ENCODE results near the gene KLK3. TPM values are rescaled to one million over a fixed set of nuclear protein-coding genes. Genes with fewer than 3 reads are reported as not detected.

The KLK3 gene
- total RNA-seq, 1 donor from 2014 or later, result not detected

- Histone ChIP-seq H3K36me3 (no peaks in the 10 kb centered on the region), H3K9me3 (no peaks in the 10 kb centered on the region), H3K27me3 (no peaks in the 10 kb centered on the region), H3K27ac (no peak overlapping the region), H3K4me3 (no peak overlapping the region), H3K4me1 (no peaks in the 10 kb centered on the region)
- DNase-seq (ENCODE audit: extremely low spot score in 2 of 2), result no peak
- intact Hi-C loops (cut with DNase I), result no loop called here
- no peak for TF ChIP-seq POLR2A (IDR thresholded peaks at IDR 0.05)
- TF ChIP-seq POLR2AphosphoS5 (IDR thresholded peaks at IDR 0.05; ENCODE audit: insufficient read depth in 1 of 2, low read depth in 1 of 2), result no peak
- TF ChIP-seq CTCF (IDR thresholded peaks at IDR 0.05), result no peak
These were observed 47.9 kb downstream of the KLK3 start for GRCh38 chr19:50902640-50903039.

DNA sequence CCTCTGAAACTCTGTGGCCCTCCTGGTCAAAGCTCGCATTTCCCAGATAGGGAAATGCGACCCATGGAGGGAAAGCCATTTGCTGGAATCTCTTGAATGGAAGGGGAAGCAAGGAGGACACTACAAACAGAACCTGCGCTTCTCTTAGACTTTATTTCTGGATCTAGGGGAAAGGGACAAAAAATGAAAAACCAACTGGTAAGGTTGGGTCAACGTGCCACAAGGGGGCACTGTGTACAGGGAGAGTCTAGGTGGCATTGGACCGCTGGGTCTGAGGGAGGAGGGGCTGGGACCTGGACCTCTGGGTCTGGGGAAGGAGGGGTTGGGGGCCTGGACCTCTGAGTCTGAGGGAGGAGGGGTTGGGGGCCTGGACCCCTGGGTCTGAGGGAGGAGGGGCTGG, 51.5 kb downstream of the KLK3 start:
- H3K27me3 ChIP-seq, result no peaks in the 10 kb centered on the region
- TF ChIP-seq POLR2AphosphoS5 (IDR thresholded peaks at IDR 0.05; ENCODE audit: insufficient read depth in 1 of 2, low read depth in 1 of 2) (no peak), CTCF (IDR thresholded peaks at IDR 0.05) (no peak), POLR2A (IDR thresholded peaks at IDR 0.05) (no peak)
- no peak overlapping the region for H3K4me3 ChIP-seq
- H3K4me1 ChIP-seq, result peaks cover 8% of the 10 kb centered on the region
- intact Hi-C loops (cut with DNase I), result no loop called here
- H3K36me3 ChIP-seq, result no peaks in the 10 kb centered on the region
- no peak for DNase-seq (ENCODE audit: extremely low spot score in 2 of 2)
- no peaks in the 10 kb centered on the region for H3K9me3 ChIP-seq
- no peak overlapping the region for H3K27ac ChIP-seq

GRCh38 chr19:50908336-50908735, 53.6 kb downstream of the KLK3 start:
- Histone ChIP-seq H3K4me1 (peaks cover 8% of the 10 kb centered on the region), H3K27ac (no peak overlapping the region), H3K9me3 (no peaks in the 10 kb centered on the region), H3K27me3 (no peaks in the 10 kb centered on the region), H3K36me3 (no peaks in the 10 kb centered on the region), H3K4me3 (no peak overlapping the region)
- TF ChIP-seq POLR2A (IDR thresholded peaks at IDR 0.05) (no peak), POLR2AphosphoS5 (IDR thresholded peaks at IDR 0.05; ENCODE audit: insufficient read depth in 1 of 2, low read depth in 1 of 2) (no peak), CTCF (IDR thresholded peaks at IDR 0.05) (no peak)
- intact Hi-C loops (cut with DNase I), result no loop called here
- DNase-seq (ENCODE audit: extremely low spot score in 2 of 2), result no peak

- peaks cover 8% of the 10 kb centered on the region for H3K4me1 ChIP-seq
- no peaks in the 10 kb centered on the region for H3K27me3 ChIP-seq
- no peak overlapping the region for H3K4me3 ChIP-seq
- intact Hi-C loops (cut with DNase I), result no loop called here
- DNase-seq (ENCODE audit: extremely low spot score in 2 of 2), result no peak
- no peaks in the 10 kb centered on the region for H3K9me3 ChIP-seq
- TF ChIP-seq POLR2AphosphoS5 (IDR thresholded peaks at IDR 0.05; ENCODE audit: insufficient read depth in 1 of 2, low read depth in 1 of 2) (no peak), CTCF (IDR thresholded peaks at IDR 0.05) (no peak), POLR2A (IDR thresholded peaks at IDR 0.05) (no peak)
- no peaks in the 10 kb centered on the region for H3K36me3 ChIP-seq
- H3K27ac ChIP-seq, result no peak overlapping the region
These were observed 54.7 kb downstream of the KLK3 start for GRCh38 chr19:50909240-50910070.

Other genes with a start within 250 kb of the KLK3 start
- gene SYT3, start 215.0 kb upstream of the KLK3 start, total RNA-seq, result 2.5 TPM
- gene C19orf81, start 205.5 kb upstream of the KLK3 start, total RNA-seq, result not detected
- 0.98 TPM for gene SHANK1, start 135.1 kb upstream of the KLK3 start, total RNA-seq
- 25.0 TPM for gene CLEC11A, start 131.6 kb upstream of the KLK3 start, total RNA-seq
- gene GPR32, start 84.5 kb upstream of the KLK3 start, total RNA-seq, result not detected
- not detected for gene ACP4, start 64.5 kb upstream of the KLK3 start, total RNA-seq
- not detected for gene KLK1, start 31.1 kb upstream of the KLK3 start, total RNA-seq
- gene KLK15, start 21.3 kb upstream of the KLK3 start, total RNA-seq, result not detected
- not detected for gene KLK2, start 18.5 kb downstream of the KLK3 start, total RNA-seq
- gene KLK4, start 56.5 kb downstream of the KLK3 start, total RNA-seq, result not detected
- gene KLK5, start 98.1 kb downstream of the KLK3 start, total RNA-seq, result 5.9 TPM
- gene KLK6, start 114.7 kb downstream of the KLK3 start, total RNA-seq, result 10.3 TPM
- 14.2 TPM for gene KLK7, start 129.0 kb downstream of the KLK3 start, total RNA-seq
- 16.2 TPM for gene KLK8, start 146.7 kb downstream of the KLK3 start, total RNA-seq
- 54.5 TPM for gene KLK10, start 164.8 kb downstream of the KLK3 start, total RNA-seq
- 103 TPM for gene KLK11, start 171.7 kb downstream of the KLK3 start, total RNA-seq
- gene KLK12, start 180.1 kb downstream of the KLK3 start, total RNA-seq, result 4.2 TPM
- gene KLK13, start 210.2 kb downstream of the KLK3 start, total RNA-seq, result 31.2 TPM
- not detected for gene KLK14, start 228.0 kb downstream of the KLK3 start, total RNA-seq

All from vagina (tissue), 2 donors.